Osteoblast (primary cell): Measurements from ENCODE around the gene ACIN1. TPM values are rescaled to one million over a fixed set of nuclear protein-coding genes. Genes with fewer than 3 reads are reported as not detected.

ENCODE experiments used
- DNase-seq: peaks from one replicate; pipeline ENCODE4 v3.0.0; 2011; ENCODE audit warnings: low spot score, mixed read lengths; ENCODE audit not compliant: insufficient read length; ENCODE audit errors: missing footprints
- H2AFZ ChIP-seq: 2 replicates; pipeline ENCODE4 v1.6.0; 2011; ENCODE audit warnings: mild to moderate bottlenecking, low read length
- H3K27ac ChIP-seq: 2 replicates; pipeline ENCODE4 v1.5.1; 2011; ENCODE audit warnings: mild to moderate bottlenecking, low read depth, low read length, moderate library complexity
- H3K27me3 ChIP-seq: 2 replicates; pipeline ENCODE4 v1.6.0; 2012; ENCODE audit warnings: mild to moderate bottlenecking, control low read depth, inconsistent platforms, low read length, moderate library complexity; ENCODE audit not compliant: insufficient read depth
- H3K36me3 ChIP-seq: 2 replicates; pipeline ENCODE4 v1.5.1; 2011; ENCODE audit warnings: mild to moderate bottlenecking, low read length, control low read depth, moderate library complexity; ENCODE audit not compliant: insufficient read depth
- H3K4me1 ChIP-seq: 2 replicates; pipeline ENCODE4 v1.5.1; 2011; ENCODE audit warnings: mild to moderate bottlenecking, low read length, control low read depth, moderate library complexity; ENCODE audit not compliant: insufficient read depth
- H3K4me2 ChIP-seq: 2 replicates; pipeline ENCODE4 v1.6.0; 2011; ENCODE audit warnings: mild to moderate bottlenecking, low read length; ENCODE audit not compliant: insufficient read depth
- H3K4me3 ChIP-seq: fragments of 200-600 bp; sonication (generic); 3 replicates; pipeline ENCODE4 v1.5.1; 2012; ENCODE audit warnings: mild to moderate bottlenecking, low read length, inconsistent platforms; ENCODE audit not compliant: insufficient read depth
- H3K79me2 ChIP-seq: 2 replicates; pipeline ENCODE4 v1.6.0; 2012; ENCODE audit warnings: mild to moderate bottlenecking, low read length, control low read depth, inconsistent platforms; ENCODE audit not compliant: insufficient read depth
- H3K9me3 ChIP-seq: 2 replicates; pipeline ENCODE4 v1.5.1; 2011; ENCODE audit warnings: low read depth, low read length, control low read depth
- H4K20me1 ChIP-seq: 2 replicates; pipeline ENCODE4 v1.6.0; 2012; ENCODE audit warnings: mild to moderate bottlenecking, low read length, control low read depth; ENCODE audit not compliant: insufficient read depth
- total RNA-seq: library from RNA; depleted of rRNA; stranded (reverse); fragments of >200 nt; gene quantifications from 2 replicates; pipeline ENCODE4 v1.2.3, GENCODE V29; 2012
- TF ChIP-seq, protein P1 (sequence below): IDR thresholded peaks from 2 replicates; pipeline ENCODE4 v1.5.1; 2011; ENCODE audit warnings: mild to moderate bottlenecking, low read depth, low read length, moderate library complexity; ENCODE audit errors: extremely low read depth

The ACIN1 gene
- total RNA-seq, 1 donor, result 90.5 TPM

DNA sequence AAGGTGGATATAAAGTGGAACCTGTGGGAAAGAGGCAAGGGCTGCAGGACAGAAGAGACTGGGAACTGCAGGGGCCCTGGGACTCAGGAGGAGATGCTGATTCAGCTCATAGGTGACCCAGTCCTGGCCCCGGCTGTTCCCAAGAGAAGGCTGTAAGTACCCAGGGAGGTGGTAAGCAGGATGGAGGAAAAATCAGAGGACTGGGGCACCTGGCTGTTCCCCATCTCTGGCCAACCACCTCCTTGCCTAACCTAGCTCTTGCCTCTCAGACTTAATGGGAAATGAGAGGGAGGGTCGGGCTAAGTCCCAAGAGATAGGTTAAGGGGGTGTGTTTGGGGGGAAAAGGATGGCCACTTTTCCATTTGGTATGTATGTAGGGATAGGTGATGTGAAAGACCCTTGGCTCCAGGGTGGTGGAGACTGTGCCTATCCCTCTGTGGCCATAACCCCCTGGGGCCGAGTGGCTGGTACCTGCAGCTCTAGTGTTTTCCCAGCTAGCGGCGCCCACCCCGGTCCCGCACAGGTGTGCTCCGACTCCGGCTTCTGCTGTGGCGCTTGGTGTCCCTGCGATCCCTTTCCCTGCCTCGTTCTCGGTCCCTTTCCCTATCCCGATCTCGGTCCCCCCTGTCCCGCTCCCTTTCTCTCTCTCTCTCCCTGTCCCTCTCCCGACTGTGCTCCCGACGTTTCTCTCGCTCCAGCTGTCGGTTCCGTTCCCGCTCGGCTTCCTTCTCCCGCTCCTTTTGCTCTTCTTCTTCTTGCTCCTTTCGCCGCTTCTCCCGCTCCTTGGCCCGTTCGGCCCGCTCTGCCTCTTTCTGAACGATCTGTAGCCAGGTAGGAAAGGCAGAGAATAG, 36.1 kb downstream of the ACIN1 start:
- H3K4me3 ChIP-seq, result no peak overlapping the region
- H3K4me2 ChIP-seq, result no peak overlapping the region
- no peaks in the 10 kb centered on the region for H3K9me3 ChIP-seq
- peaks cover 29% of the 10 kb centered on the region for H3K4me1 ChIP-seq
- H3K36me3 ChIP-seq, result peaks cover 47% of the 10 kb centered on the region
- H3K79me2 ChIP-seq, result peaks cover 13% of the 10 kb centered on the region
- DNase-seq, result peak; percentile 82
- TF ChIP-seq, protein P1, sequence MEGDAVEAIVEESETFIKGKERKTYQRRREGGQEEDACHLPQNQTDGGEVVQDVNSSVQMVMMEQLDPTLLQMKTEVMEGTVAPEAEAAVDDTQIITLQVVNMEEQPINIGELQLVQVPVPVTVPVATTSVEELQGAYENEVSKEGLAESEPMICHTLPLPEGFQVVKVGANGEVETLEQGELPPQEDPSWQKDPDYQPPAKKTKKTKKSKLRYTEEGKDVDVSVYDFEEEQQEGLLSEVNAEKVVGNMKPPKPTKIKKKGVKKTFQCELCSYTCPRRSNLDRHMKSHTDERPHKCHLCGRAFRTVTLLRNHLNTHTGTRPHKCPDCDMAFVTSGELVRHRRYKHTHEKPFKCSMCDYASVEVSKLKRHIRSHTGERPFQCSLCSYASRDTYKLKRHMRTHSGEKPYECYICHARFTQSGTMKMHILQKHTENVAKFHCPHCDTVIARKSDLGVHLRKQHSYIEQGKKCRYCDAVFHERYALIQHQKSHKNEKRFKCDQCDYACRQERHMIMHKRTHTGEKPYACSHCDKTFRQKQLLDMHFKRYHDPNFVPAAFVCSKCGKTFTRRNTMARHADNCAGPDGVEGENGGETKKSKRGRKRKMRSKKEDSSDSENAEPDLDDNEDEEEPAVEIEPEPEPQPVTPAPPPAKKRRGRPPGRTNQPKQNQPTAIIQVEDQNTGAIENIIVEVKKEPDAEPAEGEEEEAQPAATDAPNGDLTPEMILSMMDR, result no peak
- no peaks in the 10 kb centered on the region for H3K27me3 ChIP-seq
- H4K20me1 ChIP-seq, result peaks cover 26% of the 10 kb centered on the region
- no peak overlapping the region for H2AFZ ChIP-seq
- H3K27ac ChIP-seq, result no peak overlapping the region

DNA sequence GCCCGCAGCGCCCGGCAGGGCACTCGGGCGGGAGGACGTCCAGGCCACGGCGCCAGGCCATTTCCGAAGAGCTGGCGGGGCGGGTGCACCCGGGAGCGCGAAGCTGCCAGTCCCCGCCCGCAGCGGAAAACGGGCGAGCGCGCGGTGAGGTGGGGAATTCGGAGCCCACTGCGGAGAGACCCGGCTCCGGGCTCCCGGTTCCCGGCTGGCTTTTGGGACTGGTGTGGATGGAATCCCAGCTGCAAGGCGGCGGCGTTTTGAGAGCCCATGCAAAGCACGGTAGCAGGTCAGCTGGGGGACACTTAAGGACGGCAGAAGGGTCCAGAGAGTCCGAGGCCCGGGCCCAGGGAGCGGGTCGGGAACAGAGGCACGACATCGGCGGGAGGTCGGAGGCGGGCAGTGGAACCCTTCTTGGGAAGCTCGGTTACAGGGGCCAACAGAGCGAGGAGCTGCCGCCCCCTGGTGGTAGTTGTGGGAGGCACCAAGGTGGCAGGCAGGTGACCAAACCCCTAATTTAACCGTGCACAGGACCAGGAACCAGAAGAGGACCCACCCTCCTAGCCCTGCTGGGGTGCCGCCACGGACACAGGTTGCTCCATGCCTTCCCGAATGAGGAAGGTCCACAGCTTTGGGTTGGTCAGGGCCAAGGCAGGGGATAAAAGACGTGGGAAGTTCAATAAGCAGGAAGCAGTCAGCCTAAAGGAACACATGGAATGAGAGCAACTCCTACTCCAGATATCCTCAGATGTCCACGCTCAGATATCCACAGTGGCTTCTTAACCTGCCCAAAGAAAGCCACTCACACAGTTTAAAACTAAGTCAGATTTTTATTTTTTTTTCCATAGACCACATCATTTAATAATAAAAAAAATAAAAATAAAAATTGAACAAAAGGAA, 36.9 kb downstream of the ACIN1 start:
- H2AFZ ChIP-seq, result no peak overlapping the region
- H3K36me3 ChIP-seq, result peaks cover 38% of the 10 kb centered on the region
- TF ChIP-seq, protein P1, result peak; percentile 94
- H3K4me1 ChIP-seq, result peaks cover 29% of the 10 kb centered on the region
- H3K79me2 ChIP-seq, result peaks cover 11% of the 10 kb centered on the region
- H3K4me3 ChIP-seq, result peak overlapping the region; percentile 69
- peak overlapping the region; percentile 7 for H3K27ac ChIP-seq
- peak overlapping the region; percentile 93 for H3K4me2 ChIP-seq
- no peaks in the 10 kb centered on the region for H3K9me3 ChIP-seq
- H3K27me3 ChIP-seq, result no peaks in the 10 kb centered on the region
- DNase-seq, result peak; percentile 99
- peaks cover 26% of the 10 kb centered on the region for H4K20me1 ChIP-seq

DNA sequence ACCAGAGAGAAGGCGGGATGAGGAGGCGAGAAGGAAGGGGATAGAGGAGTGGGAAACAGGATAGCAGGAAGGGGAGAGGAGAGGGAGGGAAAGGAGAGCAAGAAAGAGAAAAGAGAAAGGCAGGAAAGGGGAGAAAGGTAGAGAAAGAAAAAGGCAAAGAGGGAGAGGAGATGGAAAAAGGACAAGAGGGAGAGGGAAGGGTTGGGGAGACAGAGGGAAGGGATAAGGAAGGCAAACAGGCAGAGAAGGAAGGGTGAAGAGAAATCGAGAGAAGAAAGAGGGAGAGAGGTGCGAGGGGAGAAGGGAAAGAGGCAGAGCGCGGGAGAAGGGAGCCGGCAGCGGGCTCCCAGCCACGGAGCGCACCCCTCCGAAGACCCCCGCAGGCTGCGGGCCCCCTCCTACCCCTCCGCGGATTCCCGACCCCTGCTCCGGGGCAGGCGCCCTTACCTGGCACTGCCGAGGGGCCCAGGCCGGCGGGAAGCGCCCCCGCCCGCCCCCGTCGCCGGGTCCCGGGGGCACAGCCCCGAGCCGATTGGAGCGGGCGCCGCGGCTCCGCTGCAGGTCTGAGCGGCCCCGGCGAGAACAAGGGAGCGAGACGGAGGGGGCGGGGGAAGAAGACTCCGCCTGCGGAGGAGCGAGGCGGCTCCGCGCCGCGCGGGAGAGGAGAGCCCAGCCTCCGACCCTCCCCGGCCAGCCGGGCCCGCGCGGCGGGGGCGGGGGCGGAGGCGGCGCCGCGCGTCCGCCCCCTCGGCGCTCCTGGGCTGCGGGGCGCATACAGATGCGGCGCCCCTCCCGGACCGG, 37.8 kb downstream of the ACIN1 start, which contains the start of gene CDH24:
TSS of gene CDH24 (minus strand) at position 565 of the 801 bp plus-strand sequence. CDS start 1,787 bp downstream, outside the sequence.
- Histone ChIP-seq H4K20me1 (peaks cover 19% of the 10 kb centered on the region), H3K27me3 (no peaks in the 10 kb centered on the region), H3K4me2 (peak within 1 kb of the TSS; percentile 93), H3K36me3 (peaks cover 30% of the 10 kb centered on the region), H3K4me3 (peak within 1 kb of the TSS; percentile 69), H3K9me3 (no peaks in the 10 kb centered on the region), H3K27ac (peak within 1 kb of the TSS; percentile 7), H3K4me1 (peaks cover 22% of the 10 kb centered on the region), H3K79me2 (peaks cover 6% of the 10 kb centered on the region), H2AFZ (peak within 1 kb of the TSS; percentile 39)
- TF ChIP-seq, protein P1, result no peak
- DNase-seq, result peak; percentile 98
